ENCODE measurements around the gene MMUT. TPM values are rescaled to one million over a fixed set of nuclear protein-coding genes. Genes with fewer than 3 reads are reported as not detected.

MMUT gene
- total RNA-seq, 3 donors from 2014 or later = 6.7 to 11.3 (median 7.8) TPM

DNA sequence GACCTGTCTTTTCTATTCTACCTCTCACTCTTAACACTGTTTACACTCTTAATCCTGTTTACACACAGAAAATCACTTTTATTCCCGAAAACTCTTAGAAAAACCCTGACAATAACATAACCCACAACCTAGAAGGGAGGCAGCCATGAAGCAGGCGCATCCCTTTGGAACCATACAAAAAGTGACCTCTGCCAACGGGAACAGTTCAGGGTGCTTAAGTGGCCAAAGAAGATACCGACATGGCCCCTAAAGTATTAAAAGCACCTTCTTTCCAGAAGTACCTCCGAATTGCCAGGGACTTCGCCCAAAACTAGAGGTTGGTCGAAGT lies 490 bp downstream of the MMUT start:
- ATAC-seq = peak in 1 of 2 donors; percentile 5
- no peak for DNase-seq
- no peaks in the 10 kb centered on the region for H3K27me3 Mint-ChIP-seq (ENCODE audit: low read depth)

DNA sequence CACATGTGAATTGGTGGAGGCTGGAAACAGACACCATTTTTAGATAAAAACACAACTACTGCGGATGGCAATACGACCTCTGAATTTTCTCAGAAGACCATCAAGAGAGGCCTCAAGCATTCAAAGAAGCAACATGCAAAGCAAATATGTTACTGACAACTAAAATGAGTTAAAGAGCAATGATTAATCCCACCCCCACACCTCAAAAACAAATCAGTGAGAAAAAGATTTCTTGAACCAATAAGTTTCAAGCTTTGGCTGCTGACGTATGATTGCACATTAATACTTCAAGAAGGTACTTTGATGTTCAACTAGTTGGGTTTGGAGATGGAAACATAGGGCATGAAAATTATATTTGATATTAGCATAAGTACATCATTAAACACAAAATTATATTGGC lies 982 bp downstream of the MMUT start:
- Mint-ChIP-seq H3K9me3 (no peaks in the 10 kb centered on the region), H3K27me3 (ENCODE audit: low read depth) (no peaks in the 10 kb centered on the region), H3K4me3 (peak overlapping the region; percentile 88), H3K36me3 (ENCODE audit: insufficient read depth) (peaks cover 7% of the 10 kb centered on the region), H3K4me1 (ENCODE audit: low read depth) (peaks cover 36% of the 10 kb centered on the region)
- DNase-seq (no peak), ATAC-seq (no peak)

More for the DNA sequence above, 490 bp downstream of the MMUT start:
- H3K4me3 Mint-ChIP-seq = peak overlapping the region; percentile 88
- H3K9me3 Mint-ChIP-seq = no peaks in the 10 kb centered on the region
- peaks cover 36% of the 10 kb centered on the region for H3K4me1 Mint-ChIP-seq (ENCODE audit: low read depth)
- H3K36me3 Mint-ChIP-seq (ENCODE audit: insufficient read depth) = peaks cover 5% of the 10 kb centered on the region

DNA sequence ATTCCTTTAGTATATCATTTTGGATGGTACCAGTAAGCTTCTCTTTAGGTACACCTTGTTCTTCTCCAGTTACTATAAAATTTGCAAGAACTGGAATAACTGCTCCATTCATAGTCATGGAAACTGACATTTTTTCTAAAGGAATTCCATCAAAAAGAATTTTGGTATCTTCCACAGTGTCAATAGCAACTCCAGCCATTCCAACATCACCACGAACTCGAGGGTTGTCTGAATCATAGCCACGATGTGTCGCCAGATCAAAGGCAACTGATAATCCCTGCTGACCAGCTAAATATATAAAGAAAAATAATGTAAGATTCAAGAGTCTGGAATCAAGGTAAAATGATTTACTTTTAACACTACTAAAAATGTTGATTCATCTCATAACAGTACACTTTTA lies 5.3 kb downstream of the MMUT start:
- H3K4me1 Mint-ChIP-seq (ENCODE audit: low read depth) = peaks cover 22% of the 10 kb centered on the region
- DNase-seq = no peak
- H3K9me3 Mint-ChIP-seq = no peaks in the 10 kb centered on the region
- H3K4me3 Mint-ChIP-seq = no peak overlapping the region
- no peak for ATAC-seq
- peaks cover 17% of the 10 kb centered on the region for H3K36me3 Mint-ChIP-seq (ENCODE audit: insufficient read depth)
- H3K27me3 Mint-ChIP-seq (ENCODE audit: low read depth) = no peaks in the 10 kb centered on the region

DNA sequence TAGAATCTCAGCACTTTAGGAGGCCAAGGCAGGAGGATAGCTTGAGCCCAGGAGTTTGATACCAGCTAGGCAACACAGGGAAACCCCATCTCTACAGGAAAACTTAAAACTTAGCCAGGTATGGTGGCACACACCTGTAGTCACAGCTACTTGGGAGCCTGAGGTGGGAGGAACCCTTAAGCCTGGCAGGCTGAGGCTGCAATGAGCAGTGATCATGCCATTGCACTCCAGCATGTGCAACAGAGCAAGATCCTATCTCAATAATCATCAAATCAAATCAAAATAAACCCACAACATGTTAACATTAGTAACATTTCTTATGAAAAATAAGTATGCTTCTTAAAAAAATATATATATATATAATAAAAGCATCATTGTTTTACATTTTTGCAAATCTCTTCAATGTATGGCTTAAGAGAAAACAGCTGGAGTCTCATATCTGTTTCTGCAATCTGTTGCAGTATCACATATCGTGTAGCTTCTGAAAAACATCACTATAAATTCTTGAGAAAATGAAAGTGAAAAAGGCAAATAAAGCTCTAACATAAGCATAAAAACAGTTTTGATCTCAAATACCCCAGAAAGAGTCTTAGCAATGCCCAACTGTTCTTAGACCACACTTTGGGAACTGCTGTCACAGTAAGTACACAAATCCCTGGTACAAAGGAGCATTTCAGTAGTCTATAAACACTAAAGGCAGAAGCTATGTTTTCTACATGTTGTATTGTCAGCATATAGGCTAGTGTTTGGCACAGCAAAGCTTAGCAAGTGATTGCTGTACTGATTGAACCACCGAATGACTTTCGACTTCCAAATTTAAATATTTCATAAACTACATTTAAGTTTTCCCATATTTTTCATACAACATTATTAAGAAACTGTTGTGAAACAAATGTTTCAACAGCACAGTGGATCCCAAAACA lies 8.0 kb downstream of the MMUT start:
- no peak for ATAC-seq
- Mint-ChIP-seq H3K4me1 (ENCODE audit: low read depth) (peaks cover 8% of the 10 kb centered on the region), H3K9me3 (no peaks in the 10 kb centered on the region), H3K36me3 (ENCODE audit: insufficient read depth) (peaks cover 25% of the 10 kb centered on the region), H3K27me3 (ENCODE audit: low read depth) (no peaks in the 10 kb centered on the region), H3K4me3 (no peak overlapping the region)
- no peak for DNase-seq

DNA sequence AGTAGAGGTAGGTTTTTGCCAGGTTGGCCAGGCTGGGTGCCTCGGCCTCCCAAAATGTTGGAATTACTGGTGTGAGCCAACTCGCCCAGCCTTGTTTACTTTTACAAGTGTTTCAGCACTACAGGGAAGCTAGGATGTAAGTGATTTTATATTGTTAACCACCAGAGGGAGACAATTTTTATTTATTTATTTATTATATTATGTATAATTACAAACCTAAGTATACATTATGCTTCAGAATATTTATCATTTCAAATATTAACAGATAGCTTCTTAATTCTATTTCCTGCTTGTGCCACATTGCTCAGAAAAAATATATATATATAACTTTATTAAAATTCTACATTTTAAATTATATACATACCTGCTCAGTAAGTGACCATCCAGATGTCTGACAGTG lies 9.8 kb downstream of the MMUT start:
- no peak overlapping the region for H3K4me3 Mint-ChIP-seq
- no peak for ATAC-seq
- H3K4me1 Mint-ChIP-seq (ENCODE audit: low read depth) = peaks cover 1% of the 10 kb centered on the region
- H3K27me3 Mint-ChIP-seq (ENCODE audit: low read depth) = no peaks in the 10 kb centered on the region
- no peak for DNase-seq
- H3K36me3 Mint-ChIP-seq (ENCODE audit: insufficient read depth) = peaks cover 28% of the 10 kb centered on the region
- no peaks in the 10 kb centered on the region for H3K9me3 Mint-ChIP-seq

DNA sequence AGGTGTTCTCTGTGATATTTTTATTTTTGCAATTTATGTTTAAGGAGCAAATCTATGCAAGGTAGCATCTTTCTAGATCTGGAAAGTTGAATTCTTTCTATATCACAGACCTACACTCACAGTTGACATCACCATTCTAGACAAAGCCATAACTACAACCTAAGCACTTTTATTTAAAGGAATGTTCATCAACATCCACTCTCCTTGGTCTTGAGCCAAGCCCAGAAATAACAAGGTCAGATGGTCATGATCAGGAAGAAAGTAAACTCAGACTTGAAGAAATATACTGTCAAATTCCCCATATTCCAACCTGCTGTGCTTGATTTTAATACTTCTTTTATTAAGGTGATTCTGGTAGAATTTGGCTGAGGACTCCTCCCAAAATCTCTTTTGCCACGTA lies 32.2 kb downstream of the MMUT start:
- Mint-ChIP-seq H3K27me3 (ENCODE audit: low read depth) (no peaks in the 10 kb centered on the region), H3K9me3 (peaks cover 3% of the 10 kb centered on the region), H3K36me3 (ENCODE audit: insufficient read depth) (peaks cover 29% of the 10 kb centered on the region), H3K4me1 (ENCODE audit: low read depth) (no peaks in the 10 kb centered on the region), H3K4me3 (no peak overlapping the region)
- DNase-seq (no peak), ATAC-seq (no peak)

DNA sequence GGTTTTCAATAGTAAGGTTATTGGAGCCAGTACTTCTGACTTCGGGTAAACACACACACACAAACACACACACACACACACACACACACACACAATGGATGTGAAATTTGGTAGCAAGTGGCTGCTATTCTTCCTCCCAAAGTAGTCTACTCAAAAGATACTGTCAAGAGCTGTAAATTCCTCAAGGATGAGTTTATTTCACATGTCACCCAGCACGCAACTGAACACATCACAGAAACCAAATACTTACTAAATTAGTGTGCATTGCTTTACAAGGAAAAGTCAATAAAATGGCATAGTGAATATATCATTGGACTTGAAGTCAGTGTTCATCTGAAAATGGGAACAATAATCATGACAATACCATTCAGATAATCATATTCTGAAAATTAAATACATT lies 32.9 kb downstream of the MMUT start:
- Mint-ChIP-seq H3K9me3 (peaks cover 3% of the 10 kb centered on the region), H3K27me3 (ENCODE audit: low read depth) (no peaks in the 10 kb centered on the region), H3K36me3 (ENCODE audit: insufficient read depth) (peaks cover 22% of the 10 kb centered on the region), H3K4me3 (no peak overlapping the region), H3K4me1 (ENCODE audit: low read depth) (no peaks in the 10 kb centered on the region)
- no peak for DNase-seq
- no peak for ATAC-seq

DNA sequence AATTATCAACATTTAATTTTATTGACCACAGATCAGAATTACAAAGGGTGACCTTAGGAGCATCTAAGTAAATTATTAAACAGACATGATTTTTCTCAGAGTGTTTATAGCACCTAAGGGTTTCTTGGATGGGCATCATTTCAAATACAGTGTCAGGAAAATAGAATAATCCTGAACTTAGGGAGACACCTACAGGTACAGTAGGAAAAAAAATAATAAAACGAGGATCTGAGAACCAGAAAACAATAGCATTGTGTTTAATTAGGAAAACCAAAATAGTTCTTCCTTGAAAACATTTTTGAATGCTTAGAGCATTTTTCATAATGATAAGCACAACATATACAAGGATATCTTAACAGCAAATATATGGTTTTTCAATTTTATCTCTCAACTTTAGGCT lies 39.2 kb downstream of the MMUT start:
- no peaks in the 10 kb centered on the region for H3K9me3 Mint-ChIP-seq
- H3K4me1 Mint-ChIP-seq (ENCODE audit: low read depth) = no peaks in the 10 kb centered on the region
- no peaks in the 10 kb centered on the region for H3K27me3 Mint-ChIP-seq (ENCODE audit: low read depth)

DNA sequence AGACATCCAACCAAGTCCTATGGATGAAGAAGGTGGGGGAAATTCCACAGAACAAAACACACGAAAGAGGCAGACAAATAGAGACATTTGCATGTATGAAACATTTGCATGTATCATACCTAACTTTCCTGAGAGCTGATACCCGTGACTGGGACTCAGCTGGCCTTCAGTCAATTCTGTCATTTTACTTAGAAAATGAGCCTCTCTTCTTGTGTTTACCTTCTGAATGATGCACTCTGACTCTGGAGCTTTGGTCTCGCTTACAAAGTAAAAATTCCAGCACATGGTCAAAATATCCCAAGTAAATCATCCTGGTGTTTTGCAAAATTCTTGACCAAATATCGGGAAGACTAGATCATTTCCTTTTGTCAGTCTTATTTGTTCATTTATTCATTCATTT lies 46.9 kb downstream of the MMUT start:
- no peak for DNase-seq
- Mint-ChIP-seq H3K9me3 (no peaks in the 10 kb centered on the region), H3K27me3 (ENCODE audit: low read depth) (peaks cover 2% of the 10 kb centered on the region), H3K4me3 (no peak overlapping the region), H3K4me1 (ENCODE audit: low read depth) (no peaks in the 10 kb centered on the region), H3K36me3 (ENCODE audit: insufficient read depth) (no peaks in the 10 kb centered on the region)
- ATAC-seq = no peak

More for the DNA sequence above, 39.2 kb downstream of the MMUT start:
- DNase-seq (no peak), ATAC-seq (no peak)
- Mint-ChIP-seq H3K36me3 (ENCODE audit: insufficient read depth) (peaks cover 3% of the 10 kb centered on the region), H3K4me3 (no peak overlapping the region)

DNA sequence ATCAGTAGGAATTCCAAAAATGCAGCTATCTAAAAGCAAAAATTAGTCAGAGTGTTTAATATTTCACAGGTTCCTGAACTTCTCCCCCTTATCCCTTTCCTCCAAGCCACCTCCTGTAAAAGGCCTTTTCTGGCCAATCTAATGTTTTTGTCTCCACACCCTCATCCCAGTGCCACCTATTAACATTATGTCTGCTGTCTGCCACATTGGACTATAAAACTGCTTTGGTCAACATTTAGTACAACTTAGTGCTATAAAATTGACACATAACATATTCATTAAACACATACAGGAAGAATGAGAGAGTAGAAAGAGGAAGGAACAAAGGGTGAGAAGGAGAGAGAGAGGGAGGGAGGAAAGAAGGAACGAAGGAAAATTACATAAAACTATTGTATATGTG lies 47.7 kb downstream of the MMUT start:
- H3K9me3 Mint-ChIP-seq = no peaks in the 10 kb centered on the region
- no peak overlapping the region for H3K4me3 Mint-ChIP-seq
- H3K4me1 Mint-ChIP-seq (ENCODE audit: low read depth) = no peaks in the 10 kb centered on the region
- no peak for DNase-seq
- peaks cover 2% of the 10 kb centered on the region for H3K27me3 Mint-ChIP-seq (ENCODE audit: low read depth)
- H3K36me3 Mint-ChIP-seq (ENCODE audit: insufficient read depth) = no peaks in the 10 kb centered on the region
- no peak for ATAC-seq

DNA sequence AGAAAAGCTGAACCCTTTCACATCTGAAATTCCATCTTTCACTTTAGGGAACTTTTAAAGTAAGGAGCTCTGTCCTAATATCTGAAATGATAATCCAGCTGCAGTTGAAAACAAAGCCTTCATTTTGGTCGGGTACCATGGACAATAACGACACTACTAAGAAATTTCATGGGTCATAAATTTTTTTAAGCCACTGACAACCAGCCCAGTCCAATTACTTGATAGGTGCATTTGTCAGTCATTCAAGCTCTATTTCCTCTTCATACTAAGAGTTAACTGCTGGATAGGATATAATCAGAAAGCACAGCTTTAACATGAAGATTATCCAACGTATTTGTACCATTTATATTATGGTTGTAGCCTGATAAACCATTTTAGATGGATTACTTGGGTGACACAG lies 52.5 kb downstream of the MMUT start:
- DNase-seq = no peak
- no peaks in the 10 kb centered on the region for H3K9me3 Mint-ChIP-seq
- H3K36me3 Mint-ChIP-seq (ENCODE audit: insufficient read depth) = no peaks in the 10 kb centered on the region
- H3K4me3 Mint-ChIP-seq = no peak overlapping the region
- peaks cover 3% of the 10 kb centered on the region for H3K27me3 Mint-ChIP-seq (ENCODE audit: low read depth)
- ATAC-seq = no peak
- no peaks in the 10 kb centered on the region for H3K4me1 Mint-ChIP-seq (ENCODE audit: low read depth)

DNA sequence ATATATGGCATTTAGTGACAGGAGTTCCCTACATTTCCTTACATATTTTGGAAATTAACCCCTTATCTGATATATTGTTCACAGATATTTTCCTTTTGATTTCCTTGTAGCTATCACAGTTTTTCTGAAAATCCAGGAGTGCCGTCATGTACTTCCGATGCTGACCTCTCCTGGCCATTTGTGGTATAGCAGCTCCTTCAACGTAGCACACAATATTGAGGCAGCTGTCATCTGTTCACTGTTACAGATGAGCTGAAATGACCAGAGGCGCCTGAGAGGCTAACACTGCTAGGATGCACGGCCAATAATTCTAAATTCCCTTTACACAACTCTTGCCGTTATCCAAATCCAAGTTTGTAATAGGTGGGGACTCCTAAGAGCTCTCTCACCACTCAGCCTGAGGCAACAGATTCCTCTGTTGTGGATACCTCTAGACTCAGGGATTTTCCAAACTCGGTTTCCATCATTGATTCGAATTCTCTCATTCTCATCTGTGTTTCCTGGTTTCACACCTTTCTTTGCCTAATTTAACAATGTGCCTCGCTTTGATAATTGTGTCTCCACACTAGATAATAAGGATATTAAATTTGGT lies 53.0 kb downstream of the MMUT start:
- Mint-ChIP-seq H3K27me3 (ENCODE audit: low read depth) (peaks cover 3% of the 10 kb centered on the region), H3K4me3 (no peak overlapping the region)
- ATAC-seq = no peak

DNA sequence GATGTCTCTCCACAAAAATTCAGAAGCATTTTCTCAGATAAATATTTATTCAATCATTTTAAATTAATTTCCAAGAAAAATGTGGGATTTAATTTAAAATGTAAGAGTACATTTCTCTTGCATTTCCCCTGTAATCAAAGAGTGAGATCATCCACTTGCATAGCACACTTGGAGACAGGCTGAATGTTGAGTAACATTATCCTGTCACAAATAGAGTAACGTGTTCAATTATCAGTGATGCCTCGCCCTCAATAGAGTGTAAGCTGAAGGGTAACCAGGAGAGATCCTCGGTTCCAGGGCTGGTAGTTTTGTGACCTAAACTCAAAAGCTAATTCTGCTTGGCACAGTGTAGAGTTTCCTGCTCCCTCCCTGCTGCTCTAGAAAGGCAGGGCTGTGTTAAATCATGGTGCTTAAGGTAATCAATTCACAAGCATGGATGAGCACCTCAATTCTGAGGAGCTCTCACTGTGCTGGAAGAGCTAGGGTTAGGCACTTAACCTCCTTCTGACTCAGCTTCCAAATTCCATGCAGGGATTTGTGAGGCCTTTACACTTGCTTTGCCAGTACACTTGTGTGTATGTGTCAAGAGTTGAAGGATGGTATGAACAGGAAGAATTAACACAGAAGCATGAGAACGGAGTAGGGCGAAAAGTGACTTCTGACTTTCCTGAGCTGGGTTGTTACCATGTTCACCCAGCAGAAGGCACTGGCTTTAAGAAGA lies 56.6 kb downstream of the MMUT start:
- DNase-seq (no peak), ATAC-seq (no peak)
- H3K4me1 Mint-ChIP-seq (ENCODE audit: low read depth) = no peaks in the 10 kb centered on the region
- H3K9me3 Mint-ChIP-seq = no peaks in the 10 kb centered on the region
- H3K36me3 Mint-ChIP-seq (ENCODE audit: insufficient read depth) = no peaks in the 10 kb centered on the region
- no peak overlapping the region for H3K4me3 Mint-ChIP-seq
- H3K27me3 Mint-ChIP-seq (ENCODE audit: low read depth) = peaks cover 1% of the 10 kb centered on the region

More for the DNA sequence above, 53.0 kb downstream of the MMUT start:
- Mint-ChIP-seq H3K9me3 (no peaks in the 10 kb centered on the region), H3K4me1 (ENCODE audit: low read depth) (no peaks in the 10 kb centered on the region), H3K36me3 (ENCODE audit: insufficient read depth) (no peaks in the 10 kb centered on the region)
- peak; percentile 40 for DNase-seq

DNA sequence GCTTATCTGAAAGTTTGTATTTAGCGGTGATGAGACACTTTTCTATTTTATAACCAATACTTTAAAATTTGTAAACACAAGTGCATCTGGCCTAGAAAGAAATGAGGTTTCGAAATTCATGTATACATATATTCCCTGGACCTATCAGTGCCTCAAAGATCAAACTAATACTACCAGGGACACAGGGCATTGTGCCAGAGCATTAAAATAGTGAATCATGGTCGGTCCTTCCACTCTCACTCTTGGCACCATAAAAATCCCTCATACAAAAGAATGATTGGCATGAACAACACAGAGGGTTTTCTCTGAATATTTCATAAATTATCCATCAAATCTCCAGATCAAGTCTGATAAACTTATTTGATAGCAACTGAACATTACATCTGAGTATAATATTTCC lies 62.0 kb downstream of the MMUT start:
- H3K4me3 Mint-ChIP-seq = no peak overlapping the region
- no peaks in the 10 kb centered on the region for H3K36me3 Mint-ChIP-seq (ENCODE audit: insufficient read depth)
- H3K9me3 Mint-ChIP-seq = no peaks in the 10 kb centered on the region
- H3K27me3 Mint-ChIP-seq (ENCODE audit: low read depth) = peaks cover 5% of the 10 kb centered on the region
- ATAC-seq (no peak), DNase-seq (no peak)
- no peaks in the 10 kb centered on the region for H3K4me1 Mint-ChIP-seq (ENCODE audit: low read depth)
